HepG2 (cell line): ENCODE data around the gene GJD3. TPM values are rescaled to one million over a fixed set of nuclear protein-coding genes. Genes with fewer than 3 reads are reported as not detected.

Source experiments
- ATAC-seq: fragments of 200-7000 bp; cut with Tn5 transposase; 3 replicates; pipeline ENCODE4 v1.9.1; 2020; ENCODE audit warnings: mild to moderate bottlenecking, moderate library complexity
- BruUV-seq: library from RNA; stranded (reverse); fragments of 400-500 nt; replicated peaks from 2 replicates; lab custom pipeline; 2021; lab: Mats Ljungman, UMichigan
- CTCF ChIA-PET: fragments of 300-600 bp; formaldehyde crosslinking; extraction: SDS; loops from one replicate; lab custom pipeline; 2021; ENCODE audit warnings: low total read pairs, inconsistent platforms, low intra/inter-chr PET ratio; lab: Yijun Ruan, JAX
- POLR2A ChIA-PET: fragments of 350-600 bp; sonication (Branson Sonifier 250); formaldehyde crosslinking; loops from one replicate; lab custom pipeline; 2020; ENCODE audit warnings: antibody characterized with exemption, inconsistent platforms; lab: Yijun Ruan, JAX
- DNase-seq: peaks from one replicate; pipeline ENCODE4 v3.0.0-alpha.2; 2015; ENCODE audit warnings: low spot score
- FAIRE-seq: peaks from 3 replicates; lab custom pipeline; 2011; peaks lifted over from hg19 to GRCh38; lab: Jason Lieb, UNC
- H2AFZ ChIP-seq: one replicate; pipeline ENCODE4 v1.6.1; 2011; ENCODE audit warnings: low read length, inconsistent platforms
- H3K27ac ChIP-seq: fragments of 300-600 bp; 3 replicates; pipeline ENCODE4 v1.8.0; 2011; ENCODE audit warnings: mixed run types, mild to moderate bottlenecking, mixed read lengths, low read length, inconsistent platforms; ENCODE audit not compliant: insufficient read depth; ENCODE audit errors: extremely low read length
- H3K27me3 ChIP-seq, 2 experiments: fragments of 200-600 bp in 1 of 2; 2 replicates in 1 of 2; 3 replicates in 1 of 2; pipeline versions ENCODE4 v1.6.0 to v1.8.0; 2011; ENCODE audit warnings: low read length in 2 of 2, mild to moderate bottlenecking in 2 of 2, moderate library complexity in 2 of 2, inconsistent platforms in 1 of 2; ENCODE audit not compliant: insufficient read depth in 2 of 2, control insufficient read depth in 1 of 2
- H3K36me3 ChIP-seq, 2 experiments: fragments of 200-600 bp in 1 of 2; replicated peaks in 1 of 2; 2 replicates in 1 of 2; 3 replicates in 1 of 2; pipeline versions ENCODE4 v1.5.1 to v1.8.0; 2011; ENCODE audit warnings: low read length in 2 of 2, inconsistent platforms in 1 of 2; ENCODE audit not compliant: insufficient read depth in 2 of 2, control insufficient read depth in 1 of 2
- H3K4me1 ChIP-seq: 2 replicates; pipeline ENCODE4 v1.5.1; 2012; ENCODE audit warnings: low read length, inconsistent platforms; ENCODE audit not compliant: insufficient read depth
- H3K4me2 ChIP-seq: 2 replicates; pipeline ENCODE4 v1.6.0; 2011; ENCODE audit warnings: low read depth, low read length, inconsistent platforms
- H3K4me3 ChIP-seq, 3 experiments: fragments of 200-600 bp in 1 of 3; sonication (generic), shearing (Covaris generic) in 1 of 3; replicated peaks in 1 of 3; 2 replicates each; pipeline ENCODE4 v1.5.1; 2011 to 2016; ENCODE audit warnings: low read length in 3 of 3, inconsistent platforms in 2 of 3, low read depth in 2 of 3, mild to moderate bottlenecking in 2 of 3, control low read depth in 1 of 3, mixed read lengths in 1 of 3; ENCODE audit not compliant: insufficient read depth in 1 of 3
- H3K79me2 ChIP-seq: one replicate; pipeline ENCODE4 v1.6.1; 2011; ENCODE audit warnings: low read length, inconsistent platforms; ENCODE audit not compliant: insufficient read depth
- H3K9ac ChIP-seq: 2 replicates; pipeline ENCODE4 v1.6.0; 2011; ENCODE audit warnings: mild to moderate bottlenecking, low read depth, low read length, inconsistent platforms; ENCODE audit not compliant: insufficient read depth
- H3K9me3 ChIP-seq: 2 replicates; pipeline ENCODE4 v1.5.1; 2012; ENCODE audit warnings: mild to moderate bottlenecking, low read length
- H4K20me1 ChIP-seq: 2 replicates; pipeline ENCODE4 v1.6.0; 2011; ENCODE audit warnings: inconsistent platforms, mild to moderate bottlenecking, low read length, moderate library complexity; ENCODE audit not compliant: insufficient read depth
- ARID3A ChIP-seq: IDR thresholded peaks from 2 replicates; pipeline ENCODE4 v1.6.1; 2012; ENCODE audit warnings: low read depth, low read length, improper control_type of control experiment
- FOXM1 ChIP-seq: sonication (generic); formaldehyde crosslinking; IDR thresholded peaks from 2 replicates; pipeline ENCODE4 v1.5.0; 2020; ENCODE audit warnings: missing genetic modification reagents
- MTF2 ChIP-seq: sonication (generic); formaldehyde crosslinking; IDR thresholded peaks from 2 replicates; pipeline ENCODE4 v1.5.0; 2020; ENCODE audit warnings: missing genetic modification reagents, borderline replicate concordance
- MYPOP ChIP-seq: sonication (generic); formaldehyde crosslinking; IDR thresholded peaks from 2 replicates; pipeline ENCODE4 v1.8.1; 2023; ENCODE audit warnings: mild to moderate bottlenecking, moderate library complexity, missing genetic modification reagents
- REST ChIP-seq, 2 experiments: IDR thresholded peaks; 2 replicates each; pipeline ENCODE4 v1.6.1; 2011 to 2012; ENCODE audit warnings: low read length in 2 of 2, borderline replicate concordance in 1 of 2, low read depth in 1 of 2, mild to moderate bottlenecking in 1 of 2, moderate library complexity in 1 of 2
- SALL2 ChIP-seq: sonication (generic); formaldehyde crosslinking; IDR thresholded peaks from 2 replicates; pipeline ENCODE4 v1.8.1; 2023; ENCODE audit warnings: mild to moderate bottlenecking, missing genetic modification reagents, inconsistent platforms
- SIX4 ChIP-seq: sonication (generic); formaldehyde crosslinking; IDR thresholded peaks from 2 replicates; pipeline ENCODE4 v1.4.0; 2020; ENCODE audit warnings: missing genetic modification reagents
- TCF7 ChIP-seq: sonication (generic); IDR thresholded peaks from 2 replicates; pipeline ENCODE4 v1.6.1; 2016; ENCODE audit warnings: antibody characterized with exemption, low read depth
- TFAP4 ChIP-seq: sonication (generic); IDR thresholded peaks from 2 replicates; pipeline ENCODE4 v1.6.1; 2016; ENCODE audit warnings: low read depth, borderline replicate concordance
- ZBTB42 ChIP-seq: sonication (generic); formaldehyde crosslinking; IDR thresholded peaks from 2 replicates; pipeline ENCODE4 v1.5.0; 2020; ENCODE audit warnings: mild to moderate bottlenecking, missing genetic modification reagents
- ZNF337 ChIP-seq: sonication (generic); formaldehyde crosslinking; IDR thresholded peaks from 2 replicates; pipeline ENCODE4 v1.5.1; 2020; ENCODE audit warnings: missing genetic modification reagents, low read depth, mild to moderate bottlenecking, borderline replicate concordance
- ZNF580 ChIP-seq: IDR thresholded peaks from 2 replicates; pipeline ENCODE4 v1.6.1; 2016; ENCODE audit warnings: low read depth, borderline replicate concordance
- ZNF672 ChIP-seq: sonication (generic); formaldehyde crosslinking; IDR thresholded peaks from 2 replicates; pipeline ENCODE4 v1.8.1; 2022; ENCODE audit warnings: missing genetic modification reagents
- ZSCAN21 ChIP-seq: sonication (generic); formaldehyde crosslinking; IDR thresholded peaks from 2 replicates; pipeline ENCODE4 v1.8.0; 2022; ENCODE audit warnings: mild to moderate bottlenecking, missing genetic modification reagents, moderate library complexity, borderline replicate concordance
- WGBS: methylation state at CpG from one replicate; pipeline ENCODE4 v1.1.6; 2017; ENCODE audit warnings: low lambda C conversion rate; 5-methylcytosine and 5-hydroxymethylcytosine counted together
- in situ Hi-C: cut with HindIII; loops from 2 replicates; pipeline ENCODE4 v1.10.0; 2017; ENCODE audit warnings: low pct_unique_long_range_greater_than_20kb; ENCODE audit not compliant: extremely low pct_ligation_motif_present
- intact Hi-C: fragments of 100-400 bp; cut with micrococcal nuclease; formaldehyde crosslinking; loops from one replicate; pipeline ENCODE4 v1.10.0; 2022; ENCODE audit not compliant: unreplicated experiment
- polyA plus RNA-seq, 8 experiments: library from polyadenylated mRNA; depleted of rRNA in 3 of 8; stranded (reverse) in 7 of 8; unstranded in 1 of 8; fragments of >200 nt; fragmentation: Illumina TruSeq in 4 of 8; extraction: Trizol in 4 of 8; gene quantifications; 2 replicates each; pipeline versions ENCODE4 v1.2.1 to v1.2.3, GENCODE V29; 2011 to 2016; ENCODE audit warnings: low read depth in 4 of 8, missing spikeins in 1 of 8, mixed read lengths in 1 of 8; ENCODE audit not compliant: insufficient read depth in 1 of 8
- total RNA-seq, 5 experiments: library from RNA; depleted of rRNA; stranded (reverse); fragments of >200 nt; fragmentation: Illumina TruSeq; extraction: Trizol; gene quantifications; 2 replicates each; pipeline ENCODE4 v1.2.3, GENCODE V29; 2016; ENCODE audit warnings: low read depth in 1 of 5

GJD3 gene
- total and polyA plus RNA-seq, 2 of the 13 experiments (the other 11 are each of a cell fraction or from before 2014, with no cell fraction given), result not detected

GRCh38 chr17:40340880-40341807 lies 23.4 kb downstream of the GJD3 start:
- intact Hi-C loops (no loop called here), in situ Hi-C loops (no loop called here)
- Histone ChIP-seq H3K9ac (peak overlapping the region; percentile 76), H3K4me2 (peak overlapping the region; percentile 73), H4K20me1 (peaks cover 16% of the 10 kb centered on the region), H2AFZ (no peak overlapping the region), H3K4me1 (peaks cover 45% of the 10 kb centered on the region), H3K27me3 (no peaks in the 10 kb centered on the region), H3K27ac (peak overlapping the region; percentile 64), H3K4me3 (peak overlapping the region; percentile 79 to 88 (median 84)), H3K36me3 (peaks cover 0 to 1% of the 10 kb centered on the region in 2 experiments; a peak in 1 of 5 replicates), H3K9me3 (no peaks in the 10 kb centered on the region), H3K79me2 (peaks cover 24% of the 10 kb centered on the region)
- TSS peak; percentile 64 for BruUV-seq
- DNase-seq, result peak; percentile 83
- ChIA-PET POLR2A (interaction anchor here (0.8 to 6.6 kb wide), 13 partner anchors 9 to 142 kb away, joined by 3 to 48 read pairs (median 4); partner anchors contain the start of gene RARA), CTCF (interaction anchor here (1.1 to 1.3 kb wide), 2 partner anchors 14 to 38 kb away, joined by 3 to 4 read pairs; no protein-coding TSS in a partner anchor)
- peak; percentile 68 for ATAC-seq
- peak; percentile 70 for FAIRE-seq
- WGBS, result under 1% methylated on average over 31 of the region's 55 CpGs
- no peak; the same call in 1 of the 2 replicates for TF ChIP-seq SALL2 (CRISPR knock-in tag)
- peak; percentile 40; the same call in 1 of the 2 replicates for TF ChIP-seq TFAP4
- no peak for TF ChIP-seq MTF2
- TF ChIP-seq TCF7, result no peak
- peak in 1 of 2 experiments; percentile 42; a peak in 2 of 4 replicates for TF ChIP-seq REST (IDR thresholded peaks at IDR 0.05; ENCODE audit: borderline replicate concordance in 1 of 2, low read depth in 1 of 2, low read length in 2 of 2)
- no peak for TF ChIP-seq ARID3A
- 0 out of 2 replicates have a peak, but pooled peaks have one; percentile 6 for TF ChIP-seq ZBTB42 (CRISPR knock-in tag)
- TF ChIP-seq ZNF672 (CRISPR knock-in tag), result no peak
- no peak for TF ChIP-seq ZNF337 (CRISPR knock-in tag)
- no peak for TF ChIP-seq FOXM1 (CRISPR knock-in tag)
- TF ChIP-seq SIX4, result 0 out of 2 replicates have a peak, but pooled peaks have one; percentile 46
- peak; percentile 91 for TF ChIP-seq ZSCAN21
- TF ChIP-seq MYPOP (CRISPR knock-in tag), result 0 out of 2 replicates have a peak, but pooled peaks have one; percentile 24
- TF ChIP-seq ZNF580, result no peak
